NCI-H1694 treated with DMSO at 0.1 percent for 48 hours (cell line): ENCODE results near the gene MRPS6.

ENCODE experiments used
- DNase-seq: peaks from one replicate; lab custom pipeline; 2025; lab: John Stamatoyannopoulos, UW

Gene MRPS6

DNA sequence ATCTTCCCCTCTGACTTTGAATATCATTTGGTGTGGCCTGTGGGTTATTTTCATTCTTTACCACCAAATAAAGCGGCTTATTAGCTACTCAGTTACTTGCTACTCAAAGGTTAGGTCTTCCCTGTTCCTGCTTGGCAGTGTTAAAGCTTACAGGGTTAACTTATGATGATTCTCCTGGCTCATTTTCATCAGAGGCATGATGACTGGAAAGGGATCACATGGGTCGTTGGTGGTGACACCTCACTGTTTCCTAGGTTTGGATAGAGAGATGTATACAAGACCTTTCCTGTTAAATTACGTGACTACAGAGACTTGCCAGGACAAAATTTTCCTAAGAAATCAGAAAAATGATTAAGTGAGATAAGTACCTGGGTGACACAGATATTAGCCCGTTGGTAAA lies 27.4 kb downstream of the MRPS6 start:
- no peak for DNase-seq

GRCh38 chr21:34105947-34106541 lies 32.7 kb downstream of the MRPS6 start:
- no peak for DNase-seq

- DNase-seq, result no peak
These were observed 34.2 kb downstream of the MRPS6 start for GRCh38 chr21:34107606-34108005.

GRCh38 chr21:34109075-34109474 lies 35.7 kb downstream of the MRPS6 start:
- DNase-seq, result no peak

DNA sequence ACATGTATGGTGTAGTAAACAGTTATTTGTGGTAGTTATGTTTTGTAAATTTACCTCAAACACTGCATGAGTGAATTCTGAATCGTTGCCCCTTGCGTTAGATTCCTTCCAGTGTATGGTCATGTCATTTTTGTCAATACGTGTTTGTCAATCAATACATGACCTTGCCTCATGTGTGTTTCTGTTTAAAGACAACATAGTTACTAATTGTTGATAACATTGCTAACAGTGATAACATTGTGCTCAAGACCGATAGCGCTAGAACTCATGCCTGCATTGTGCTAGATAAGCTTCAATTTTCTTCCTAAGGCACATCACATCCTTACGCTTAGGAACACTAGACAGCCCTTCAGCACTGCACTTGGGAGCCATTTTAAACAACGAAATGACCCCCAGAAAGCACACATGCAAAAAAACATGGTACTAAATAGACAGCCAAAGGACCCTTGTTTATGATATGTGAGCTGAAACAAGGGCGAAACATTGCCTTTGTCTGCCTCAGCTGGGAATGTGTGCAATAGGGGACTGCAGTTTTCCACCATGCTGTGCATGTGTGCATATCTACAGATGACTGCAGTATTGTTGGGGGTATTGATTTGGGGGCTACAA lies 37.3 kb downstream of the MRPS6 start:
- no peak for DNase-seq

- DNase-seq, result no peak
These were observed 39.1 kb downstream of the MRPS6 start for GRCh38 chr21:34112316-34113033.

DNA sequence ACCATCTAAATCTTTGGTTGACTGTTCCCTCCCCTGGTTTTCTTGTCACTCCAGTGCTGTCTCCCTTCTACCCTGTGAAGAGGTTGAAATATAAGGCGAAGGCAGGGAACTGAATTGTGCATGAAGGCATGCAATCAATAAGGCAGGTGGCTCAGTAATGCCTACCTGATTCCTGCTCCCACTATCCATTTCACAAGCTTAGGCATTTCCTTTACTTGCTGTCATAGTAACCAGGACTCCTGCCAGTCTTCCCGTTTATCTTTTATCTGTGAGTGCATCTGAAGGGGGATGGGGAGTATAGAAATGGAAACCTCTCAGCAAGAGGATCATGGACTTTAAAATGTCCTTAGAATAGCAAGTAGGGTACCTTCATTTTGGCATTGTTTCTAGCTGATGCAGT lies 40.5 kb downstream of the MRPS6 start:
- no peak for DNase-seq

GRCh38 chr21:34115160-34115559 lies 41.8 kb downstream of the MRPS6 start:
- DNase-seq, result no peak

DNA sequence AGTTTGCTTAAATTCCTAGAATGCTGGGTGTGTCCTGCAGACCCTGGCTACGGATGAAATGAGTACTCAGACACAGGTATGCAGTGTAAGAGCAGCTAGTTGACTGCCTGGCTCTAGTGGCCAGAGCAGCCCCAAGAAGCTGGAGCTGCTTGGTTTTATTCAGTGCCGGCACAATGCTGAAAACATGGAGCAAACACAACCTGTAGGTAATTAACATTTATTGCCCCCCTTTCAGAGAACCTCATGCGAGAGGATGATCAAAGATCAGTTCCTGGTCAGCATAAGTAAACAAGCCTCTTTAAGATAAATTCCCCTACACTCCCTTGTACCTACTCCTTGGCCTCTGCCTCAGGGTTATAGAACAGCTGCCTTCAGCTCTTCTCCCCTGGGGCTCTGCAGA lies 43.2 kb downstream of the MRPS6 start:
- DNase-seq, result no peak

DNA sequence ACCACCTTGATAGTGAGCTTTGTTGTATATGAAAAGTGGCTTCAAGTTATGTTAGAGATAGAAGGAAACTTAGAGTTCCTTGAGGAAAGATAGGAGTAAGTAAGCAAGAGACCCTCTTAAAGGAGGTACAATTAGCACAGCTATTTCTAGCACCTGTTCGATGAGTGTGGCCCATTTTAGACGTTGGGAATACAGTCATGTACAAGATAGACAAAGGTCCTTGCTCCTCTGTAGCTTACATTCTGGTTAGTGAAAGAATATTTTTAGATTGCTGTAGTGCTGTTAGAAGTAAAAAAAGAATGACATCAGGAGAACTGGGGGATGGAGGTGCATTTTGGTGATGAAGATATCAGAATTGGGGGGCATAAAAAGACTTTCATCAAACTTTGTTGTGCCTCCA lies 47.5 kb downstream of the MRPS6 start:
- DNase-seq, result no peak

- DNase-seq, result no peak
These were observed 48.7 kb downstream of the MRPS6 start for GRCh38 chr21:34122047-34122446.

GRCh38 chr21:34123609-34124008 lies 50.2 kb downstream of the MRPS6 start:
- no peak for DNase-seq

- DNase-seq, result no peak
These were observed 52.9 kb downstream of the MRPS6 start for GRCh38 chr21:34126269-34126668.

GRCh38 chr21:34126691-34127090 lies 53.3 kb downstream of the MRPS6 start:
- no peak for DNase-seq

GRCh38 chr21:34128124-34128523 lies 54.7 kb downstream of the MRPS6 start:
- DNase-seq, result no peak

- DNase-seq, result no peak
These were observed 55.3 kb downstream of the MRPS6 start for GRCh38 chr21:34128674-34129038.

GRCh38 chr21:34129039-34129891 lies 55.9 kb downstream of the MRPS6 start:
- peak; percentile 66 for DNase-seq

- DNase-seq, result no peak
These were observed 56.7 kb downstream of the MRPS6 start for GRCh38 chr21:34129901-34130715.

- no peak for DNase-seq
These were observed 57.3 kb downstream of the MRPS6 start for GRCh38 chr21:34130716-34130985.

DNA sequence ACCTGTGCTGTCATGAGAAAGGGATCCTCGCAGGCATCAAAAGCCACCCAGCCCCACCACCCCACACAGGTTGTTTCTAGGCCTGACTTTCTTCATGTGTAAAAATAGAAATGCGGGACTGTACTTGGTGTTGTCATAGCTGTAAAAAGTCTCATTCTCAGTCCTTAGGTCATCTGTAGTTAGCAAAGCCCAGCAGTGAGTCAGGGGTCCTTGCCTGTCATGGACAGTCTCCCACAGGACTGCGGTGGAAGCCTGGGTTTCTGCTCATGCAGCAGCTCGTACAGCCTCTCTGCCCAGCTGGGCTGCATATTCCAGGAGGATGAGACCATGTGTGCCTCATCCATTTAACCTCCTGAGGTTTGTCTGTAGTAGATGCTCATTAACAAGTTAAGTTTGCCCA lies 58.2 kb downstream of the MRPS6 start:
- no peak for DNase-seq

DNA sequence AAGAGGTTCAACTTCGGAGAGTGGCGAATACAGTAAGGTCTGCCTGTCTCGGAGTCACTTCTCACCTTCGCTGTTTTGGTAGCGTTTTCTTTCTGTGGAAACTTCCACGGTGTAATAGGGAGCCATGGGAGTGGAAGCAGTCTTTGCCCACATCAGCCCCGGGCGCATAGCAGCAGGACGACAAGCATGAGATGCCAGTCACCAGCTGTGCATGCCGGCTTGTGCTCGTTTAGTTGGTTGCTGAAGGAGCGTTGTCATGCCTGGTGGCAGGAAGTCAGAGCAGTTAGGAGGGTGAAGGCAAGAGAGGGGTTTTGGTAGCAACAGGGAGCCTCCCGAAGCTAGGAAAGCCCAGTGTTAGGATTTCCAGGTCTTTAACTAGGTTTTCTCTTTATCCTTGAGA lies 58.8 kb downstream of the MRPS6 start:
- DNase-seq, result no peak

DNA sequence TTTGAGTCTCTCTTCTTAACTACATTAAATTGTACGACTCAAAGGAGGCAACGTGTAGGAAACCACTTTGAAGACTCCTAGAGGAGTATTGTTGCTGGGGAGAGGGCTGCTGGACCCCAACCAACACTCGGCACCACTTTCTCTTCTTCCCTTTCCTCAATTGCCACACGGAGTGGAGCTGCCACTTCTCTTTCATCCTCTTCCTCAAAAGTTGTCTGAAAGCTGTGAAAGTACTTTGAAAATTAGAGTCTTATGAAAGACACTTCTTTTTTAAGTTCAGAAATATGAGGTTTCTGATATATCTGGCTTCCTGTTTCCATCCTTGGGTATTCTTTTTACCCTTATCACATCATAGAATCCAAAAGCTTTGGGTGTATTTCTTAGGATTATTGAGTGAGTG lies 59.5 kb downstream of the MRPS6 start:
- no peak for DNase-seq
